GM12878 (cell line): Measurements from ENCODE around the gene ETV3L. TPM values are rescaled to one million over a fixed set of nuclear protein-coding genes. Genes with fewer than 3 reads are reported as not detected.

Source experiments
- ATAC-seq: fragments of 200-7000 bp; cut with Tn5 transposase; 3 replicates; pipeline ENCODE4 v1.9.1; 2020; ENCODE audit warnings: mild to moderate bottlenecking, moderate library complexity
- BruUV-seq: library from RNA; stranded (reverse); fragments of 400-500 nt; replicated peaks from 2 replicates; lab custom pipeline; 2021; lab: Mats Ljungman, UMichigan
- CTCF ChIA-PET: fragments of 300-600 bp; sonication (Branson Sonifier 250); formaldehyde crosslinking; extraction: SDS; loops from one replicate; lab custom pipeline; 2021; ENCODE audit warnings: inconsistent platforms; lab: Yijun Ruan, JAX
- POLR2A ChIA-PET: fragments of 350-600 bp; formaldehyde crosslinking; extraction: SDS; loops from one replicate; lab custom pipeline; 2021; ENCODE audit warnings: inconsistent platforms; lab: Charles Lee
- RAD21 ChIA-PET: fragments of 300-600 bp; sonication (Branson Sonifier 250); formaldehyde crosslinking; loops from one replicate; lab custom pipeline; 2023; ENCODE audit warnings: antibody characterized with exemption; ENCODE audit not compliant: unreplicated experiment; lab: Charles Lee
- SMC1A ChIA-PET: fragments of 300-600 bp; sonication (Branson Sonifier 250); formaldehyde crosslinking; loops from one replicate; lab custom pipeline; 2023; ENCODE audit not compliant: unreplicated experiment, uncharacterized antibody; lab: Charles Lee
- DNase-seq: peaks from one replicate; pipeline ENCODE4 v3.0.0-alpha.2; 2011; ENCODE audit warnings: low read depth, low spot score
- FAIRE-seq: peaks from 3 replicates; lab custom pipeline; 2011; peaks lifted over from hg19 to GRCh38; lab: Jason Lieb, UNC
- H2AFZ ChIP-seq: 2 replicates; pipeline ENCODE4 v1.6.0; 2011; ENCODE audit warnings: low read depth, low read length, control low read depth; ENCODE audit not compliant: control insufficient read depth
- H3K27ac ChIP-seq: 2 replicates; pipeline ENCODE4 v1.5.1; 2011; ENCODE audit warnings: control low read depth; ENCODE audit not compliant: control insufficient read depth, insufficient read depth
- H3K27me3 ChIP-seq, 2 experiments: replicated peaks in 1 of 2; 2 replicates each; pipeline versions ENCODE4 v1.6.0 to v1.6.1; 2011; ENCODE audit warnings: low read length in 1 of 2; ENCODE audit not compliant: control insufficient read depth in 2 of 2, insufficient read depth in 2 of 2
- H3K36me3 ChIP-seq, 2 experiments: 2 replicates each; pipeline ENCODE4 v1.5.1; 2011; ENCODE audit warnings: low read length in 1 of 2; ENCODE audit not compliant: control insufficient read depth in 2 of 2, insufficient read depth in 2 of 2
- H3K4me1 ChIP-seq: 2 replicates; pipeline ENCODE4 v1.6.1; 2011; ENCODE audit warnings: mild to moderate bottlenecking, low read length, moderate library complexity, mixed read lengths; ENCODE audit not compliant: control insufficient read depth, insufficient read depth
- H3K4me2 ChIP-seq: 2 replicates; pipeline ENCODE4 v1.6.0; 2011; ENCODE audit warnings: control low read depth; ENCODE audit not compliant: control insufficient read depth, insufficient read depth
- H3K4me3 ChIP-seq: fragments of 200-600 bp; sonication (generic); 2 replicates; pipeline ENCODE4 v1.5.1; 2016
- H3K79me2 ChIP-seq: 2 replicates; pipeline ENCODE4 v1.6.0; 2011; ENCODE audit warnings: low read length; ENCODE audit not compliant: control insufficient read depth, insufficient read depth
- H3K9ac ChIP-seq: 2 replicates; pipeline ENCODE4 v1.8.0; 2011; ENCODE audit warnings: low read length, control low read depth, mixed read lengths; ENCODE audit not compliant: control insufficient read depth, insufficient read depth
- H3K9me3 ChIP-seq: replicated peaks from 3 replicates; pipeline ENCODE4 v1.5.1; 2011; ENCODE audit warnings: mild to moderate bottlenecking, low read length; ENCODE audit not compliant: control insufficient read depth, insufficient read depth
- H4K20me1 ChIP-seq: 2 replicates; pipeline ENCODE4 v1.6.0; 2011; ENCODE audit not compliant: control insufficient read depth, insufficient read depth
- ATF2 ChIP-seq: IDR thresholded peaks from 2 replicates; pipeline ENCODE4 v1.6.1; 2012; ENCODE audit warnings: low read length, inconsistent platforms
- SUPT20H ChIP-seq: IDR thresholded peaks from 2 replicates; pipeline ENCODE4 v1.6.1; 2011; ENCODE audit warnings: low read depth, mild to moderate bottlenecking, low read length, moderate library complexity, borderline replicate concordance; ENCODE audit not compliant: control insufficient read depth
- YY1 ChIP-seq: IDR thresholded peaks from 2 replicates; pipeline ENCODE4 v1.6.1; 2011; ENCODE audit warnings: low read depth, mild to moderate bottlenecking, low read length
- WGBS: methylation state at CpG from one replicate; pipeline ENCODE4 v1.1.6; 2016; ENCODE audit warnings: low lambda C conversion rate; ENCODE audit not compliant: insufficient replicate concordance, insufficient coverage; ENCODE audit errors: missing lambda C conversion rate; 5-methylcytosine and 5-hydroxymethylcytosine counted together
- in situ Hi-C: fragments of 300-500 bp; cut with MboI; formaldehyde crosslinking; loops from 9 replicates; pipeline ENCODE4 v1.14.3; 2018; ENCODE audit warnings: mixed read lengths
- intact Hi-C: fragments of 100-400 bp; cut with micrococcal nuclease; formaldehyde crosslinking; loops from one replicate; pipeline ENCODE4 v1.14.2; 2022; ENCODE audit not compliant: unreplicated experiment
- polyA plus RNA-seq, 11 experiments: library from polyadenylated mRNA; depleted of rRNA in 4 of 11; unstranded in 6 of 11; stranded (reverse) in 5 of 11; fragments of >200 nt; fragmentation: Nextera tagmentation in 4 of 11; fragmentation: Illumina TruSeq in 1 of 11; extraction: Ambion mirVana in 4 of 11; extraction: Trizol in 1 of 11; gene quantifications; 1 replicate in 1 of 11; 2 replicates in 10 of 11; pipeline versions ENCODE4 v1.2.1 to v1.2.3, GENCODE V29; 2011 to 2016; ENCODE audit warnings: inconsistent platforms in 2 of 11, missing spikeins in 2 of 11, low read depth in 1 of 11
- total RNA-seq, 4 experiments: library from RNA; depleted of rRNA in 3 of 4; stranded (reverse); fragments of >200 nt in 3 of 4; fragmentation: Illumina TruSeq in 1 of 4; extraction: Trizol in 1 of 4; gene quantifications; 2 replicates each; pipeline versions ENCODE4 v1.2.1 to v1.2.3, GENCODE V29; 2013 to 2021
- TF ChIP-seq, protein P1 (sequence below), 3 experiments: IDR thresholded peaks in 2 of 3; conservative IDR thresholded peaks in 1 of 3; 2 replicates each; pipeline ENCODE4 v1.5.1; 2011; ENCODE audit warnings: low read depth in 3 of 3, low read length in 3 of 3, mild to moderate bottlenecking in 3 of 3, control low read depth in 2 of 3, moderate library complexity in 2 of 3, inconsistent platforms in 1 of 3, mixed read lengths in 1 of 3; ENCODE audit not compliant: control insufficient read depth in 2 of 3, insufficient read depth in 1 of 3; ENCODE audit errors: extremely low read depth in 1 of 3

The ETV3L gene
- total and polyA plus RNA-seq, 10 of the 15 experiments (the other 5 are each of a cell fraction or from before 2014, with no cell fraction given): 0.03 to 1.3 (median 0.44) TPM

DNA sequence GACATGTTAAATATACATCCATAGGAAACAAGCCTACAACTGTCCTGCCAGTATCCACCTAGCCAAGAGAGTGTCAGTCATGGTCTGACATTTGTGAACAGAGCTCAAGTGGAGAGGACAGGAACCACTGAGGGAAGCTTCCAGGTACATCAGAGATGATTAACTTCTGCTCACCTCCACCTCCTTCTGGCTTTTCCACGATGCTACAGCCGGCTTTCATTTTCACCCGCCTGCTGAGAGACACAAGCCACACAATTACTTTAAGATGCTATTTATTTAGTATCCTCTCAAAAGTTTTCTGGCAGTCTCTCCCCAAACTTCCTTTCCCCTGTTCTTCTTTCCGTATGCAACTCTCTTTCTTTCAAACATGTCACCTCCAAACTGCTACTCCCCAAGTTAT lies 36.5 kb upstream of the ETV3L start:
- ChIA-PET SMC1A (interaction anchor here (1.2 to 8.3 kb wide), 11 partner anchors 11 to 96 kb away, joined by 3 to 65 read pairs (median 5); no protein-coding TSS in a partner anchor), POLR2A (interaction anchor here (0.8 kb wide), 1 partner anchor 31 kb away, joined by 3 read pairs; no protein-coding TSS in a partner anchor), RAD21 (interaction anchor here (2.0 to 5.7 kb wide), 3 partner anchors 19 to 48 kb away, joined by 7 to 54 read pairs (median 34); no protein-coding TSS in a partner anchor), CTCF (interaction anchor here (0.8 to 5.3 kb wide), 7 partner anchors 12 to 410 kb away, joined by 3 to 74 read pairs (median 4); no protein-coding TSS in a partner anchor)
- Histone ChIP-seq H3K4me2 (peak overlapping the region; percentile 88), H3K9me3 (no peaks in the 10 kb centered on the region), H3K79me2 (peaks cover 29% of the 10 kb centered on the region), H4K20me1 (no peaks in the 10 kb centered on the region; the same call in 1 of the 2 replicates), H2AFZ (no peak overlapping the region), H3K4me1 (peaks cover 13% of the 10 kb centered on the region; the same call in 1 of the 2 replicates), H3K4me3 (peak overlapping the region; percentile 96), H3K9ac (peak overlapping the region; percentile 33; the same call in 1 of the 2 replicates), H3K27ac (no peak overlapping the region), H3K36me3 (peaks cover 4 to 11% of the 10 kb centered on the region in 2 experiments), H3K27me3 (no peaks in the 10 kb centered on the region)
- FAIRE-seq (no peak), ATAC-seq (no peak), DNase-seq (no peak)
- in situ Hi-C loops (no loop called here), intact Hi-C loops (loop anchor here (5.0 kb wide), 1 partner anchor 44 kb away; no protein-coding TSS in a partner anchor)
- WGBS: 88% methylated on average over 4 of the region's 4 CpGs
- TF ChIP-seq, protein P1, sequence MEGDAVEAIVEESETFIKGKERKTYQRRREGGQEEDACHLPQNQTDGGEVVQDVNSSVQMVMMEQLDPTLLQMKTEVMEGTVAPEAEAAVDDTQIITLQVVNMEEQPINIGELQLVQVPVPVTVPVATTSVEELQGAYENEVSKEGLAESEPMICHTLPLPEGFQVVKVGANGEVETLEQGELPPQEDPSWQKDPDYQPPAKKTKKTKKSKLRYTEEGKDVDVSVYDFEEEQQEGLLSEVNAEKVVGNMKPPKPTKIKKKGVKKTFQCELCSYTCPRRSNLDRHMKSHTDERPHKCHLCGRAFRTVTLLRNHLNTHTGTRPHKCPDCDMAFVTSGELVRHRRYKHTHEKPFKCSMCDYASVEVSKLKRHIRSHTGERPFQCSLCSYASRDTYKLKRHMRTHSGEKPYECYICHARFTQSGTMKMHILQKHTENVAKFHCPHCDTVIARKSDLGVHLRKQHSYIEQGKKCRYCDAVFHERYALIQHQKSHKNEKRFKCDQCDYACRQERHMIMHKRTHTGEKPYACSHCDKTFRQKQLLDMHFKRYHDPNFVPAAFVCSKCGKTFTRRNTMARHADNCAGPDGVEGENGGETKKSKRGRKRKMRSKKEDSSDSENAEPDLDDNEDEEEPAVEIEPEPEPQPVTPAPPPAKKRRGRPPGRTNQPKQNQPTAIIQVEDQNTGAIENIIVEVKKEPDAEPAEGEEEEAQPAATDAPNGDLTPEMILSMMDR (IDR thresholded peaks at IDR 0.05 in 2 of 3, conservative IDR thresholded peaks at IDR 0.05 in 1 of 3; ENCODE audit: control insufficient read depth in 2 of 3, extremely low read depth in 1 of 3, insufficient read depth in 1 of 3, low read depth in 3 of 3, low read length in 3 of 3): peak in 1 of 3 experiments; percentile 16; a peak in 1 of 6 replicates
- TF ChIP-seq SUPT20H: no peak
- no peak for TF ChIP-seq ATF2
- TF ChIP-seq YY1: 0 out of 2 replicates have a peak, but pooled peaks have one; percentile 10
- BruUV-seq: no TSS peak
